ENCODE data around the gene APLF.
"Not testable (repeated sequence)": the region's sequence is repeated elsewhere in the genome, so short reads cannot be mapped to it uniquely, and the experiment has no call there.

APLF gene

DNA sequence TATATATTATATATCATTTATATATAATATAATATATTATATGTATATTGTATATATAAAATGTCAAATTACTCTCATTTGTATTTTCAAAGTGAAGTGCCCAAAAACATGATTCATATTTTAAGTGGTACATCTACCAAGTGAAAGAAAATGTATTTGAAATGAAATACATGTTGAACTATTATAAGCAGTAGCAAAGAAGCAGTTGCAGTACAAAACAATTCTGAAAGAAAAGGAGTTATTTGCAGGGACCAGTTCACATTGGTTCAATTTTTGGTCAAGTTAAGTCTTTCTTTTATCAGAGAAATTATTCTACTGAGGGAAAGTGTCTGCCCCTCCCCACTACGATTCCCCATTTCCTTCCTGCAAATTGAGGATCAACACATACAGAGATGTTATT lies 51.9 kb downstream of the APLF start:
- DNase-seq (ENCODE audit: low read depth), result no peak
- TF ChIP-seq, protein P1, sequence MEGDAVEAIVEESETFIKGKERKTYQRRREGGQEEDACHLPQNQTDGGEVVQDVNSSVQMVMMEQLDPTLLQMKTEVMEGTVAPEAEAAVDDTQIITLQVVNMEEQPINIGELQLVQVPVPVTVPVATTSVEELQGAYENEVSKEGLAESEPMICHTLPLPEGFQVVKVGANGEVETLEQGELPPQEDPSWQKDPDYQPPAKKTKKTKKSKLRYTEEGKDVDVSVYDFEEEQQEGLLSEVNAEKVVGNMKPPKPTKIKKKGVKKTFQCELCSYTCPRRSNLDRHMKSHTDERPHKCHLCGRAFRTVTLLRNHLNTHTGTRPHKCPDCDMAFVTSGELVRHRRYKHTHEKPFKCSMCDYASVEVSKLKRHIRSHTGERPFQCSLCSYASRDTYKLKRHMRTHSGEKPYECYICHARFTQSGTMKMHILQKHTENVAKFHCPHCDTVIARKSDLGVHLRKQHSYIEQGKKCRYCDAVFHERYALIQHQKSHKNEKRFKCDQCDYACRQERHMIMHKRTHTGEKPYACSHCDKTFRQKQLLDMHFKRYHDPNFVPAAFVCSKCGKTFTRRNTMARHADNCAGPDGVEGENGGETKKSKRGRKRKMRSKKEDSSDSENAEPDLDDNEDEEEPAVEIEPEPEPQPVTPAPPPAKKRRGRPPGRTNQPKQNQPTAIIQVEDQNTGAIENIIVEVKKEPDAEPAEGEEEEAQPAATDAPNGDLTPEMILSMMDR (IDR thresholded peaks at IDR 0.05; ENCODE audit: insufficient read depth, low read depth, low read length, missing control alignments), result no peak
- H3K4me3 ChIP-seq (ENCODE audit: low read depth, low read length), result no peak overlapping the region

DNA sequence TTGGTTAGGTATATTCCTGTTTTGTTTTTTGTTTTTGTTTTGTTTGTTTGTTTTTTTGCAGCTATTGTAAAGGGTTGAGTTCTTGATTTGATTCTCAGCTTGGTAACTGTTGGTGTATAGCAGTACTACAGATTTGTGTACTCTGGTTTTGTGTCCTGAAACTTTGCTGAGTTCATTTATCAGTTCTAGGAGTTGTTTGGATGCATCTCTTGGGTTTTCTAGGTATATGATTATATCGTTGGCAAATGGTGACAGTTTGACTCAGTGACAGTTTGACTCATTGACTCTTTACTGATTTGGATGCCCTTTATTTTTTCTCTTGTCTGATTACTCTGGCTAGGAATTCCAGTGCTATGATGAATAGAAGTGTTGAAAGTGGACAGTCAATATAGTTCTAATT lies 53.7 kb downstream of the APLF start:
- no peak for DNase-seq (ENCODE audit: low read depth)
- no peak overlapping the region for H3K4me3 ChIP-seq (ENCODE audit: low read depth, low read length)
- TF ChIP-seq, protein P1 (IDR thresholded peaks at IDR 0.05; ENCODE audit: insufficient read depth, low read depth, low read length, missing control alignments), result no peak

DNA sequence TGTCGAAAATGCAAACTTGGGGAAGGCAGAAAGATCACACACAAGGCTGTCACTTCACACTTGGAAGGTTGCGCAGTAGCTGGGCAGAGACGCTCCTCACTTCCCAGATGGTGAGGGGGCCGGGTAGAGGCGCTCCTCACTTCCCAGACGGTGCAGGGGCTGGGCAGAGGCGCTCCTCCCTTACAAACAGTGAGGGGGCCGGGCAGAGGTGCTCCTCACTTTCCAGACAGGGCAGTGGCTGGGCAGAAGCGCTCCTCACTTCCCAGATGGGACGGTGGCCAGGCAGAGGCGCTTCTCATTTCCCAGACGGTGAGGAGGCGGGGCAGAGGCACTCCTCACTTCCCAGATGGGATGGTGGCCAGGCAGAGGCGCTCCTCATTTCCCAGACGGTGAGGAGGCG lies 59.6 kb downstream of the APLF start:
- not testable (repeated sequence) for H3K4me3 ChIP-seq (ENCODE audit: low read depth, low read length); DNase-seq (ENCODE audit: low read depth)

DNA sequence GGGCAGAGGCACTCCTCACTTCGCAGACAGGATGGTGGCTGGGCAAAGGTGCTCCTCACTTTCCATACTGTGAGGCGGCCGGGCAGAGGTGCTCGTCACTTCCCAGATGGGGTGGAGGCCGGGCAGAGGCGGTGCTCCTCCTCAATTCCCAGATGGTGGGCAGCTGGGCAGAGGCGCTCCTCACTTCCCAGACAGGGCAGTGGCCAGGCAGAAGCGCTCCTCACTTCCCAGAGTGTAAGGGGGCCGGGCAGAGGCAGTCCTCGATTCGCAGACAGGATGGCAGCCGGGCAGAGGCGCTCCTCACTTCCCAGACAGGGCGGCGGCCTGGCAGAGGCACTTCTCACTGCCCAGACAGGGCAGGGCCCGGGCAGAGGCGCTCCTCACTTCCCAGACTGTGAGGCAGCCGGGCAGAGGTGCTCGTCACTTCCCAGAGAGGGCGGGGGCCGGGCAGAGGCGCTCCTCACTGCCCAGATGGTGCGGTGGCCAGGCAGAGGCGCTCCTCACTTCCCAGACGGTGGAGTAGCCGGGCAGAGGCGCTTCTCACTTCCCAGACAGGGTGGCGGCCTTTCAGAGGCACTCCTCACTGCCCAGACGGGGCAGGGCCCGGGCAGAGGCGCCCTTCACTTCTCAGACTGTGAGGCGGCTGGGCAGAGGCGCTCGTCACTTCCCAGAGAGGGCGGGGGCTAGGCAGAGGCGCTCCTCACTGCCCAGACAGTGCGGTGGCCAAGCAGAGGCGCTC lies 60.1 kb downstream of the APLF start:
- DNase-seq (ENCODE audit: low read depth); H3K4me3 ChIP-seq (ENCODE audit: low read depth, low read length): not testable (repeated sequence)

DNA sequence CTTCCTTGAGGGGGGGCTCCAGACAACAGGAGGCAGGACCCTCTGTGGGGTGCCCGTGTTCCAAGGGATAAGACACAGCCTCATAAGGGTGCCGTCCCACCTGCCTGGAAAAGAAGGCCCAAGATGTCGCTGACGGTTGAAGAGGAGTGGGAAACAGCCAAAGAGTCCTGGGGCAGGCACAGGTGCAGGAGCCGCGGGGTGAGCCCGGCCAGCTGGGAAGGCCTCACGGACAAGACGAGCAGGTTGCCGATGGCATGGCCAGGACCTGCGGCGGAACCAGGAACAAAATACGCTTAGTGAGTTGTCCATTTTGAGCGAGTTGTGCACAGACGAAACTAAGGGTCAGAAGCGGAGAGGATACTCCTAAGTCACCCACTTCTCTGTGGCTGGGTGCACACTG lies 61.8 kb downstream of the APLF start:
- H3K4me3 ChIP-seq (ENCODE audit: low read depth, low read length); DNase-seq (ENCODE audit: low read depth): not testable (repeated sequence)

DNA sequence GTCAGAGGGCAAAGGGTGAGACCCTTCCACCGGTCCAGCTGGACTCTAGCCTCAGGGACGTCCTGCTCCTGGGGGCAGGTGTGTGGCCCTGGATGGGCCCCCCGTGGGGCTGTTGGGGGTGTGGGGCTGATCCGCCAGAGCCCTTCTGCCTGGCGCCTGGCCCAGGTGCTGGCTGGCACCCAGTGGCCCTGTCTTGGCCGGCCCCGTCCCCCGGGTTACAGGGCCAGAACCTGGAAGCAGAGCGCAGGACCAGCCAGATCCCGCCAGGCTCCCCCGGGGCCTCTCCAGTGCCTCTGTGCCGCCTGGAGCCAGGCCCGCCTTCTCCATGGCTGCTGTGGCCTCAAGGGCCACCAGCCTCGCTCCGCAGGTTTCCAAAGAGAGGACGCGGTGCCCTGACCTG lies 62.3 kb downstream of the APLF start:
- not testable (repeated sequence) for H3K4me3 ChIP-seq (ENCODE audit: low read depth, low read length); DNase-seq (ENCODE audit: low read depth)

DNA sequence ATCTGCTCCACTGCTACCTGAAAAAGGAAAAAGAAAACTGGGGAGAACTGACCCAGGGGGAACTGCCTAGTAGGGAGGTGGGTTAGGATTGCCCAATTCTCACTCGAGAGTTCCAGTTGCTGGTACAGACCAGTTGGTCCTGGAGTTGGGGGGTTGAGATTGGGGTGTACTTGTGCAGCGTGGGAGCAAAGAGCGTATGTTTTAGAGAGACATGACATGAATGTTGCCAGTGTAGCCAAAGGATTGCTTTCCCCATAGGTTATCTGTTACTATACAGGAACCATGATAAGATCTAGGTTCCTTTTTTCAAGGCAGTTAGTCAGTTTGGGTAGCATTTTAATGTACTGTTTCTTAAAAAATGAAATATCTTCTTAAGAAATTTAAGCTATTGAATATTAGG lies 68.6 kb downstream of the APLF start:
- DNase-seq (ENCODE audit: low read depth), result no peak
- TF ChIP-seq, protein P1 (IDR thresholded peaks at IDR 0.05; ENCODE audit: insufficient read depth, low read depth, low read length, missing control alignments), result no peak
- H3K4me3 ChIP-seq (ENCODE audit: low read depth, low read length), result no peak overlapping the region

DNA sequence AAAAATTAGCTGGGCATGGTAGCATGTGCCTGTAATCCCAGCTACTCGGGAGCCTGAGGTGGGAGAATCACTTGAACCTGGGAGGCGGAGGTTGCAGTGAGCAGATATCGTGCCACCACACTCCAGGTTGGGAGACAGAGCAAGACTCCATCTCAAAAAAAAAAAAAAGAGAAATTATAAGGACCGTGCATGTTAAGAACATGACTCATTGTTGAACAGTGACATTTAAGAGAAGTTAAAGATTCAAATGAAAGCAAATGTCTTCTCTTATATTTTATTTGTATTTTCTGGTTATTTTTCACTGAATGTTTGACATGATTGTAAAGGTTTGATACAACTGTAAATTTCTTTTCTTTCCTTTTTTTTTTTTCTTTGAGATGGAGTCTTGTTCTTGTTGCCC lies 69.6 kb downstream of the APLF start:
- no peak for DNase-seq (ENCODE audit: low read depth)
- TF ChIP-seq, protein P1 (IDR thresholded peaks at IDR 0.05; ENCODE audit: insufficient read depth, low read depth, low read length, missing control alignments), result no peak
- H3K4me3 ChIP-seq (ENCODE audit: low read depth, low read length), result no peak overlapping the region

DNA sequence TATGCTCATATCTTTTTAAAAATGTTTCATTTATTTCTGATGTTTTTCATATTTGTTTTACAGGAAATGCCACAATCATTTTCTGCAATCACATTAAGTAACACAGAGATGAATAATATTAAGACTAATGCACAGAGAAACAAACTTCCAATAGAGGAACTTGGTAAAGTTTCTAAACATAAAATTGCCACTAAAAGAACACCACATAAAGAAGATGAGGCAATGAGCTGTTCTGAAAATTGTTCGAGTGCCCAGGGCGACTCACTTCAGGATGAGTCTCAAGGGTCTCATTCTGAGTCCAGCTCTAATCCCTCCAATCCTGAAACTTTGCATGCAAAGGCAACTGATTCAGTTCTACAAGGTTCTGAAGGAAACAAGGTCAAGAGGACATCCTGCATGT lies 70.4 kb downstream of the APLF start:
- DNase-seq (ENCODE audit: low read depth), result no peak
- TF ChIP-seq, protein P1 (IDR thresholded peaks at IDR 0.05; ENCODE audit: insufficient read depth, low read depth, low read length, missing control alignments), result no peak
- H3K4me3 ChIP-seq (ENCODE audit: low read depth, low read length), result no peak overlapping the region

Data from GM12865 (cell line).